Keratinocyte (primary cell): ENCODE measurements around the gene ANTXRL. TPM values are rescaled to one million over a fixed set of nuclear protein-coding genes. Genes with fewer than 3 reads are reported as not detected.
"Not testable (repeated sequence)": the region's sequence is repeated elsewhere in the genome, so short reads cannot be mapped to it uniquely, and the experiment has no call there.

Experiments used
- DNase-seq: peaks from one replicate; pipeline ENCODE4 v3.0.0-alpha.2; 2011; ENCODE audit warnings: low read depth, missing footprints, low spot score
- FAIRE-seq: peaks from 2 replicates; lab custom pipeline; 2011; peaks lifted over from hg19 to GRCh38; lab: Jason Lieb, UNC
- H2AFZ ChIP-seq: 2 replicates; pipeline ENCODE4 v1.6.0; 2012; ENCODE audit warnings: low read length, control low read depth, inconsistent platforms; ENCODE audit not compliant: control insufficient read depth
- H3K27ac ChIP-seq: 2 replicates; pipeline ENCODE4 v1.5.1; 2011; ENCODE audit warnings: low read length; ENCODE audit not compliant: control insufficient read depth, insufficient read depth
- H3K27me3 ChIP-seq: 3 replicates; pipeline ENCODE4 v1.6.0; 2011; ENCODE audit warnings: low read length; ENCODE audit not compliant: control insufficient read depth, insufficient read depth; ENCODE audit errors: extremely low read depth
- H3K36me3 ChIP-seq, 2 experiments: 2 replicates in 1 of 2; 3 replicates in 1 of 2; pipeline ENCODE4 v1.5.1; 2011; ENCODE audit warnings: low read length in 2 of 2, mild to moderate bottlenecking in 1 of 2; ENCODE audit not compliant: control insufficient read depth in 2 of 2, insufficient read depth in 2 of 2; ENCODE audit errors: extremely low read depth in 1 of 2
- H3K4me1 ChIP-seq: 3 replicates; pipeline ENCODE4 v1.5.1; 2011; ENCODE audit warnings: low read length; ENCODE audit not compliant: control insufficient read depth, insufficient read depth; ENCODE audit errors: extremely low read depth
- H3K4me2 ChIP-seq: 3 replicates; pipeline ENCODE4 v1.6.0; 2011; ENCODE audit warnings: low read depth, low read length; ENCODE audit not compliant: control insufficient read depth, insufficient read depth; ENCODE audit errors: extremely low read depth
- H3K4me3 ChIP-seq, 3 experiments: fragments of 200-600 bp in 1 of 3; sonication (generic) in 1 of 3; 2 replicates in 2 of 3; 3 replicates in 1 of 3; pipeline ENCODE4 v1.5.1; 2011 to 2016; ENCODE audit warnings: low read length in 3 of 3, mild to moderate bottlenecking in 3 of 3, control low read depth in 2 of 3, inconsistent platforms in 1 of 3, low read depth in 1 of 3, mixed read lengths in 1 of 3, mixed run types in 1 of 3, moderate library complexity in 1 of 3; ENCODE audit not compliant: control insufficient read depth in 2 of 3, insufficient read depth in 2 of 3; ENCODE audit errors: extremely low read depth in 1 of 3
- H3K79me2 ChIP-seq: 2 replicates; pipeline ENCODE4 v1.6.0; 2012; ENCODE audit warnings: low read length; ENCODE audit not compliant: control insufficient read depth, insufficient read depth
- H3K9ac ChIP-seq: 3 replicates; pipeline ENCODE4 v1.6.0; 2011; ENCODE audit warnings: low read length; ENCODE audit not compliant: control insufficient read depth, insufficient read depth; ENCODE audit errors: extremely low read depth
- H3K9me1 ChIP-seq: 3 replicates; pipeline ENCODE4 v1.6.0; 2011; ENCODE audit warnings: low read length; ENCODE audit not compliant: control insufficient read depth, insufficient read depth; ENCODE audit errors: extremely low read depth
- H3K9me3 ChIP-seq: 2 replicates; pipeline ENCODE4 v1.5.1; 2012; ENCODE audit warnings: low read depth, low read length; ENCODE audit not compliant: control insufficient read depth
- H4K20me1 ChIP-seq: 3 replicates; pipeline ENCODE4 v1.6.0; 2011; ENCODE audit warnings: low read length; ENCODE audit not compliant: control insufficient read depth, insufficient read depth; ENCODE audit errors: extremely low read depth
- EZH2 ChIP-seq: IDR thresholded peaks from one replicate; pipeline ENCODE4 v1.6.1; 2012; ENCODE audit warnings: inconsistent platforms, mild to moderate bottlenecking, low read length, moderate library complexity
- dilution Hi-C: fragments of 300-500 bp; cut with MboI; formaldehyde crosslinking; loops from one replicate; pipeline ENCODE4 v1.7.0; 2020; ENCODE audit warnings: low sequenced_read_pairs; ENCODE audit not compliant: extremely low pct_ligation_motif_present
- polyA plus RNA-seq, 5 experiments: library from polyadenylated mRNA; depleted of rRNA in 3 of 5; stranded (reverse) in 3 of 5; stranded (forward) in 1 of 5; unstranded in 1 of 5; fragments of >200 nt; gene quantifications; 1 replicate in 1 of 5; 2 replicates in 3 of 5; 3 replicates in 1 of 5; pipeline versions ENCODE4 v1.2.1 to v1.2.3, GENCODE V29; 2011 to 2012; ENCODE audit warnings: missing spikeins in 2 of 5, low read depth in 1 of 5, low replicate concordance in 1 of 5
- TF ChIP-seq, protein P1 (sequence below), 3 experiments: IDR thresholded peaks in 1 of 3; conservative IDR thresholded peaks in 1 of 3; optimal IDR thresholded peaks in 1 of 3; 2 replicates in 2 of 3; 3 replicates in 1 of 3; pipeline versions ENCODE3 to v1.5.1; 2011; ENCODE audit warnings: low read length in 3 of 3, mild to moderate bottlenecking in 3 of 3, moderate library complexity in 2 of 3, control low read depth in 1 of 3, inconsistent platforms in 1 of 3; ENCODE audit not compliant: insufficient read depth in 2 of 3; ENCODE audit errors: extremely low read depth in 1 of 3

Gene ANTXRL
- polyA plus RNA-seq, 1 donor (not counting 4 experiments of a cell fraction or from before 2014, with no cell fraction given): not detected

DNA sequence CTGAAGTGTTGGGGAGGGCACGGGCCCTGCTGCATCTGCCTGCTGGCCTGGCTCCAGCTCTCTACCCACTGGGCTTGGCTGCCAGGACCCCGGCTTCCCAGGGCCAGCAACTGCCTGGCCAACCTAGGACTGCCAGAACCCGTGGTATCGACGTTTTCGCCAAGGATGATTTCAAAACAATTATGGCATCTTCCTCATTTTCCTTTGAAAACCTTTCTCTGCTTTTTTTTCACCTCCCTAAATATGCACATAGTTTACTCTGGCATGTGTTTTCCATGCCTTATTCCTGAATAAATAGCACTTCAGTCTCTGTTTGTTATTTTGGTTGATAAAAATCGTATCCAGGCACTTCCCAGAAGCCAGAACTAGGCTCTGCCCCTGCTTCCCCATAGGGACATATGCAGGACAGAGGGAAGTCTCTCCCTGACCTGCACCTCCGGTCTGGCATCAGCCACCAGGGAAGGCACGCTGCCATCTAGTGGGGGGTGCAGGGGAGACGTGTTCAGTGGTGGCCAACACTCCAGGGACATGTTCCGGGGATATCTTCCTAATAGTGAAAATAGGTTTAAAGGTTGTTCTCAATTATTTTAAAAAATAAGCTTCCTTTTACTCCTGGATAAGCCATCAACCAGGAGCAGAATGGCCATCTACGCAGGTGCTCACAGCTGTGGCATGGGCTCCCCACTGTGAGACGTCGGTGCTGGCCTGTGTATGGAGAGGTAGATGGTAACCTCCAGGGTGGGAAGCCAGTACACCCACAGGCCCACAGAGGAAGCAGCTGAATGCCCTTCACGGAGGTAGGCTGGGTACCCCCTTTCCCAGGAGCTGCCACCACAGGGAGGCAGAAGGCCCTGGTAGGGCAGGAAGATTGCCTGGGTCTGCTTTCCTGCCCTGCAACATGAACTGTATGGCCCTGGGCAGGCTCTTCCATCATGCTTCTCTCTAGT, 30.7 kb upstream of the ANTXRL start:
- no peaks in the 10 kb centered on the region for H3K79me2 ChIP-seq
- no peak for TF ChIP-seq EZH2
- TF ChIP-seq, protein P1, sequence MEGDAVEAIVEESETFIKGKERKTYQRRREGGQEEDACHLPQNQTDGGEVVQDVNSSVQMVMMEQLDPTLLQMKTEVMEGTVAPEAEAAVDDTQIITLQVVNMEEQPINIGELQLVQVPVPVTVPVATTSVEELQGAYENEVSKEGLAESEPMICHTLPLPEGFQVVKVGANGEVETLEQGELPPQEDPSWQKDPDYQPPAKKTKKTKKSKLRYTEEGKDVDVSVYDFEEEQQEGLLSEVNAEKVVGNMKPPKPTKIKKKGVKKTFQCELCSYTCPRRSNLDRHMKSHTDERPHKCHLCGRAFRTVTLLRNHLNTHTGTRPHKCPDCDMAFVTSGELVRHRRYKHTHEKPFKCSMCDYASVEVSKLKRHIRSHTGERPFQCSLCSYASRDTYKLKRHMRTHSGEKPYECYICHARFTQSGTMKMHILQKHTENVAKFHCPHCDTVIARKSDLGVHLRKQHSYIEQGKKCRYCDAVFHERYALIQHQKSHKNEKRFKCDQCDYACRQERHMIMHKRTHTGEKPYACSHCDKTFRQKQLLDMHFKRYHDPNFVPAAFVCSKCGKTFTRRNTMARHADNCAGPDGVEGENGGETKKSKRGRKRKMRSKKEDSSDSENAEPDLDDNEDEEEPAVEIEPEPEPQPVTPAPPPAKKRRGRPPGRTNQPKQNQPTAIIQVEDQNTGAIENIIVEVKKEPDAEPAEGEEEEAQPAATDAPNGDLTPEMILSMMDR (optimal IDR thresholded peaks at IDR 0.05 in 1 of 3, IDR thresholded peaks at IDR 0.05 in 1 of 3, conservative IDR thresholded peaks at IDR 0.05 in 1 of 3; ENCODE audit: extremely low read depth in 1 of 3, insufficient read depth in 2 of 3, low read length in 3 of 3): peak; percentile 58 to 87 (median 73)
- H3K9ac ChIP-seq: no peak overlapping the region
- DNase-seq (no peak), FAIRE-seq (no peak)
- H3K9me1 ChIP-seq: no peaks in the 10 kb centered on the region
- no peaks in the 10 kb centered on the region for H3K9me3 ChIP-seq
- H3K4me1 ChIP-seq: no peaks in the 10 kb centered on the region
- no peak overlapping the region for H3K4me3 ChIP-seq
- H3K36me3 ChIP-seq: no peaks in the 10 kb centered on the region
- H3K27ac ChIP-seq: no peak overlapping the region
- no peaks in the 10 kb centered on the region for H4K20me1 ChIP-seq
- H2AFZ ChIP-seq: no peak overlapping the region
- H3K27me3 ChIP-seq: peaks cover 12% of the 10 kb centered on the region
- dilution Hi-C loops: no loop called here
- no peak overlapping the region for H3K4me2 ChIP-seq

DNA sequence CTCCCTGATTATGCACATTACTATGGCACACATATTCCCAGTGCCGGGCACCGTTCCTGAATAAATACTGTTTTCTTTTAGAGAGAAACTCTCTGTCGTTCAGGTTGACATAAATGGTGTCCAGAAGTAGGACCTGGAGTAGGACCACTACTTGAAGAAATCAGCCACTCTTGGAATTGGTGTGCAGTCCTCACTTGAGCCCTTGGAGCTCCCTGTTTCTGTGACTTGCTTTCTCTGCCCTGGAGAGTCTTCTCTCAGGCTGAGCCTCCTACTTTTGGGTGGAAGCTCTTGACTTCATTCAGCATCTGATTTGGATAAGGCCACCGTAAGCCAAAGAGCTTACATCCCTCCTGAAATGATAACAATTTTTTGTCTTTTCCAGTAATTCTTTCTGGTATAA, 29.7 kb upstream of the ANTXRL start:
- FAIRE-seq (no peak), DNase-seq (no peak)
- Histone ChIP-seq H3K79me2 (no peaks in the 10 kb centered on the region), H3K9me3 (no peaks in the 10 kb centered on the region), H3K4me3 (no peak overlapping the region), H3K9ac (no peak overlapping the region), H3K4me2 (no peak overlapping the region), H3K27ac (no peak overlapping the region), H3K4me1 (no peaks in the 10 kb centered on the region), H2AFZ (no peak overlapping the region), H3K9me1 (no peaks in the 10 kb centered on the region), H3K27me3 (peaks cover 9% of the 10 kb centered on the region), H4K20me1 (no peaks in the 10 kb centered on the region), H3K36me3 (no peaks in the 10 kb centered on the region)
- dilution Hi-C loops: no loop called here
- TF ChIP-seq EZH2: no peak
- TF ChIP-seq, protein P1 (optimal IDR thresholded peaks at IDR 0.05 in 1 of 3, IDR thresholded peaks at IDR 0.05 in 1 of 3, conservative IDR thresholded peaks at IDR 0.05 in 1 of 3; ENCODE audit: extremely low read depth in 1 of 3, insufficient read depth in 2 of 3, low read length in 3 of 3): no peak

DNA sequence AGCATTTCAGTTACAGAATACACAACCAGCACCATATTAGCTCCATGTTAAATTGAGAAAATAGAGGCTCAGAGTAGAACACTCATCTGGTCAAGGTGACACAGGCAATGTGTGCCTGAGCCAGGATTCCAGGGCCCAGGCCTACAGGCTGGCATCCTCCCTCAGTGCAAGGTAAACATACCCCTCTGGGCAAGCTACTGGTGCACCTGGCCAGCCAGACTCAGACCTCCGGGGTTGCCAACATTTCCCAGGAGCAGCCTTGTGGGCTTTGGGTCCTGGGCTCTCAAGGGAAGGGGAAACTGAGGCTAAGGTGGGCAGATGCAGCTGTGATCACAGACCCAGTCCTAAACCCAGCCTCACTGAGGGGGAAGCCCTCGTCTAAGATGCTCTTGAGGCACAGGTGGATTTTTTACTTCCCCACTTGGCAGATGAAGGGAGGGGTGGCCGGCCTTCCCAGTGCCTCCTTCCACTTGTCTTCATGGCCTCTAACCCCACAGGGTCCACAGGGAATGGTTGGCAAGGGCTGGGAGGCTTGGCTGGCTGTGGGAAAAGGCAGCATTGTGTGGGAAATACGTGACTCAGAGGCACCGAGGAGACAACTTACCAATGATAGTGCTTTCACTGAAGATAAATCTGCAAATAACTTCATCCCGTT, 23.8 kb upstream of the ANTXRL start:
- H3K4me3 ChIP-seq, H3K4me2 ChIP-seq, H3K4me1 ChIP-seq, H3K79me2 ChIP-seq, FAIRE-seq, H3K9me1 ChIP-seq, H4K20me1 ChIP-seq, H3K36me3 ChIP-seq, H3K27me3 ChIP-seq, H2AFZ ChIP-seq, H3K27ac ChIP-seq, H3K9me3 ChIP-seq, DNase-seq, dilution Hi-C loops, H3K9ac ChIP-seq: not testable (repeated sequence)
